ENCODE results near the gene TCTN1.
A peak's percentile ranks its signal among the peaks of the same experiment; 100 is the strongest.

GRCh38 chr12:110590806-110591326, 23.1 kb upstream of the TCTN1 start:
- TF ChIP-seq CTCF (conservative IDR thresholded peaks at IDR 0.05; ENCODE audit: low read depth, low read length) (no peak), POLR2A (IDR thresholded peaks at IDR 0.05; ENCODE audit: low read depth, low read length) (no peak), CEBPB (IDR thresholded peaks at IDR 0.05; ENCODE audit: low read depth, low read length) (no peak), BHLHE40 (IDR thresholded peaks at IDR 0.05; ENCODE audit: low read depth, low read length) (no peak), FOS (IDR thresholded peaks at IDR 0.05; ENCODE audit: low read depth, low read length) (no peak), MAZ (IDR thresholded peaks at IDR 0.05; ENCODE audit: borderline replicate concordance, low read depth, low read length) (no peak), USF2 (IDR thresholded peaks at IDR 0.05; ENCODE audit: low read depth, low read length) (peak; percentile 50; the same call in 1 of the 2 replicates), MAFK (IDR thresholded peaks at IDR 0.05; ENCODE audit: low read depth, low read length) (no peak)

Measured in IMR-90 (cell line).